HEK293 (cell line): ENCODE data around the gene NPPA.
"Not testable (repeated sequence)": the region's sequence is repeated elsewhere in the genome, so short reads cannot be mapped to it uniquely, and the experiment has no call there.

Experiments
- CTCF ChIA-PET: fragments of 350-600 bp; formaldehyde crosslinking; extraction: SDS; loops from one replicate; lab custom pipeline; 2021; ENCODE audit warnings: antibody characterized with exemption; lab: Yijun Ruan, JAX
- POLR2A ChIA-PET: fragments of 300-600 bp; formaldehyde crosslinking; extraction: SDS; loops from one replicate; lab custom pipeline; 2020; ENCODE audit warnings: antibody characterized with exemption, inconsistent platforms; lab: Yijun Ruan, JAX
- H3K27ac ChIP-seq: fragments of 200-500 bp; sonication (Bioruptor generic); 2 replicates; pipeline ENCODE4 v1.5.1; 2014; ENCODE audit warnings: low read depth, low read length, control low read depth, inconsistent platforms; ENCODE audit errors: extremely low read depth
- H3K36me3 ChIP-seq, 2 experiments: fragments of 200-500 bp in 1 of 2; sonication (Bioruptor generic) in 1 of 2; 1 replicate in 1 of 2; 2 replicates in 1 of 2; pipeline ENCODE4 v1.5.1; 2014 to 2017; ENCODE audit warnings: inconsistent platforms in 2 of 2, low read length in 2 of 2; ENCODE audit not compliant: control insufficient read depth in 2 of 2, insufficient read depth in 1 of 2
- H3K4me1 ChIP-seq: fragments of 200-500 bp; sonication (Bioruptor generic); 2 replicates; pipeline ENCODE4 v1.5.1; 2014; ENCODE audit warnings: mild to moderate bottlenecking, low read length, inconsistent platforms; ENCODE audit not compliant: control insufficient read depth, insufficient read depth
- H3K4me3 ChIP-seq: 2 replicates; pipeline ENCODE4 v1.5.1; 2011; ENCODE audit warnings: low read depth, mild to moderate bottlenecking, control low read depth, low read length, moderate library complexity
- H3K9me3 ChIP-seq: fragments of 200-500 bp; sonication (Bioruptor generic); 2 replicates; pipeline ENCODE4 v1.5.1; 2014; ENCODE audit warnings: low read depth, low read length, inconsistent platforms; ENCODE audit not compliant: control insufficient read depth, insufficient read depth
- EGR2 ChIP-seq: fragments of 450-650 bp; formaldehyde crosslinking; IDR thresholded peaks from 2 replicates; pipeline ENCODE4 v1.5.1; 2016; ENCODE audit warnings: low read depth, missing biosample characterization, missing genetic modification characterization
- GLIS1 ChIP-seq: fragments of 450-650 bp; formaldehyde crosslinking; IDR thresholded peaks from 2 replicates; pipeline ENCODE4 v1.5.1; 2016; ENCODE audit warnings: missing biosample characterization, missing genetic modification characterization
- MZF1 ChIP-seq: fragments of 450-650 bp; formaldehyde crosslinking; IDR thresholded peaks from 2 replicates; pipeline ENCODE4 v1.5.1; 2017; ENCODE audit warnings: missing biosample characterization, missing genetic modification characterization, borderline replicate concordance
- SCRT1 ChIP-seq: fragments of 450-650 bp; formaldehyde crosslinking; IDR thresholded peaks from 2 replicates; pipeline ENCODE4 v1.5.1; 2016; ENCODE audit warnings: missing biosample characterization, missing genetic modification characterization, borderline replicate concordance
- SCRT2 ChIP-seq: fragments of 450-650 bp; formaldehyde crosslinking; IDR thresholded peaks from 2 replicates; pipeline ENCODE4 v1.5.1; 2016; ENCODE audit warnings: missing biosample characterization, missing genetic modification characterization
- ZFHX2 ChIP-seq: fragments of 450-650 bp; formaldehyde crosslinking; conservative IDR thresholded peaks from 2 replicates; pipeline ENCODE4 v1.5.1; 2016; ENCODE audit warnings: missing biosample characterization, missing genetic modification characterization
- ZNF121 ChIP-seq: fragments of 450-650 bp; formaldehyde crosslinking; IDR thresholded peaks from 2 replicates; pipeline ENCODE4 v1.5.1; 2016; ENCODE audit warnings: missing biosample characterization, missing genetic modification characterization
- ZNF341 ChIP-seq: fragments of 450-650 bp; formaldehyde crosslinking; IDR thresholded peaks from 2 replicates; pipeline ENCODE4; 2016; ENCODE audit warnings: low read depth, missing biosample characterization, missing genetic modification characterization
- ZNF658 ChIP-seq: fragments of 450-650 bp; formaldehyde crosslinking; IDR thresholded peaks from 2 replicates; pipeline ENCODE4; 2016; ENCODE audit warnings: missing biosample characterization, missing genetic modification characterization
- ZNF76 ChIP-seq: fragments of 450-650 bp; formaldehyde crosslinking; IDR thresholded peaks from 2 replicates; pipeline ENCODE4; 2016; ENCODE audit warnings: low read depth, missing biosample characterization, missing genetic modification characterization, borderline replicate concordance
- TF ChIP-seq, protein P1 (sequence below): sonication (generic); formaldehyde crosslinking; IDR thresholded peaks from 2 replicates; pipeline ENCODE4 v1.8.1; 2022; ENCODE audit warnings: mild to moderate bottlenecking, moderate library complexity, missing genetic modification reagents
- TF ChIP-seq, protein P2 (sequence below): fragments of 450-650 bp; formaldehyde crosslinking; IDR thresholded peaks from 2 replicates; pipeline ENCODE4 v1.5.1; 2017; ENCODE audit warnings: missing biosample characterization, missing genetic modification characterization
- TF ChIP-seq, protein P3 (sequence below): fragments of 450-650 bp; formaldehyde crosslinking; IDR thresholded peaks from 2 replicates; pipeline ENCODE4 v1.5.1; 2017; ENCODE audit warnings: missing biosample characterization, mild to moderate bottlenecking, missing genetic modification characterization, moderate library complexity
- TF ChIP-seq, protein P4 (sequence below): fragments of 450-650 bp; formaldehyde crosslinking; IDR thresholded peaks from 2 replicates; pipeline ENCODE4 v1.5.1; 2016; ENCODE audit warnings: missing biosample characterization, missing genetic modification characterization

Gene NPPA

DNA sequence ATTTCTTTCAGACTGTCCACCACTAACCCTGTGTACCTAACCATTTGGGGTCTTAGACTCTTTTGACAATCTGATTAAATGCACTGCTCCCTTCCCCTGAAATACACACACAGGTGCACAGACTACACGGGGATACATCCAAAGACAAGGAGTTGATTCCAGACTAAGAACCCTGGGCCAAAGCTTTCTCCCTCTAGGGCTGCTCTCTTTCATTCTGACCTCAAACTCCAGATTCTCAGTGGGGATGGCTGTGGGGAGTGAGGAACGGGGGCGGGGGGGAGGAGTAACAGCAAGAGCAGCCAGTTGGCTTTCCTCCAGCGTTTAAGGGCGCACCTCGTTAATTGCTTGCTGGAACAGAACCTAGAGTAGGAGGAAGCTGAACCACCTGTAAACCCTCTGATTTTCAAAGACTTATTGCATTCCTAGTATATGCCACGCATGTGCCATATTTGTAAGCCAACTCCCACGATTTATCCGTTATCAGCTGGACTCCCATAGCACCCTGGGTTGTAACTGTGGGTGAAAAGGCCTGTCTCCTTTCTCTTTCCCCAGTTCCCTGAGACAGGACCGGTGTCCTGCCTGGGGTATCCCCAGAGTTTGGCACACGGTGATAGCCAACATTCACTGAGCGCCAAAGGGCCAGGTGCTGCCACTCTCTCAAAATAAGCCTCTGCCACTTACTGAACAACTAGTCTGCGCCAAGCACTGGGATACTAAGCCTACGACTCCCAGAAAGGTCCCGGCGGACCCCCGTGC, 42.7 kb downstream of the NPPA start:
- no peaks in the 10 kb centered on the region for H3K9me3 ChIP-seq
- peaks cover 0 to 56% of the 10 kb centered on the region in 2 experiments; a peak in 2 of 3 replicates for H3K36me3 ChIP-seq
- peaks cover 4% of the 10 kb centered on the region for H3K4me1 ChIP-seq
- 0 out of 2 replicates have a peak, but pooled peaks have one; percentile 5 for TF ChIP-seq GLIS1
- no peak for TF ChIP-seq ZNF658
- peak; percentile 88 for TF ChIP-seq EGR2
- TF ChIP-seq SCRT2: peak; percentile 90
- 0 out of 2 replicates have a peak, but pooled peaks have one; percentile 24 for TF ChIP-seq MZF1 (tag by site-specific recombination)
- TF ChIP-seq SCRT1 (tag by site-specific recombination): 0 out of 2 replicates have a peak, but pooled peaks have one; percentile 48
- TF ChIP-seq, protein P1, sequence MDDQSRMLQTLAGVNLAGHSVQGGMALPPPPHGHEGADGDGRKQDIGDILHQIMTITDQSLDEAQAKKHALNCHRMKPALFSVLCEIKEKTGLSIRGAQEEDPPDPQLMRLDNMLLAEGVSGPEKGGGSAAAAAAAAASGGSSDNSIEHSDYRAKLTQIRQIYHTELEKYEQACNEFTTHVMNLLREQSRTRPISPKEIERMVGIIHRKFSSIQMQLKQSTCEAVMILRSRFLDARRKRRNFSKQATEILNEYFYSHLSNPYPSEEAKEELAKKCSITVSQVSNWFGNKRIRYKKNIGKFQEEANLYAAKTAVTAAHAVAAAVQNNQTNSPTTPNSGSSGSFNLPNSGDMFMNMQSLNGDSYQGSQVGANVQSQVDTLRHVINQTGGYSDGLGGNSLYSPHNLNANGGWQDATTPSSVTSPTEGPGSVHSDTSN: 0 out of 2 replicates have a peak, but pooled peaks have one; percentile 28
- TF ChIP-seq ZFHX2: peak; percentile 91
- 0 out of 2 replicates have a peak, but pooled peaks have one; percentile 16 for TF ChIP-seq ZNF76
- TF ChIP-seq, protein P2, sequence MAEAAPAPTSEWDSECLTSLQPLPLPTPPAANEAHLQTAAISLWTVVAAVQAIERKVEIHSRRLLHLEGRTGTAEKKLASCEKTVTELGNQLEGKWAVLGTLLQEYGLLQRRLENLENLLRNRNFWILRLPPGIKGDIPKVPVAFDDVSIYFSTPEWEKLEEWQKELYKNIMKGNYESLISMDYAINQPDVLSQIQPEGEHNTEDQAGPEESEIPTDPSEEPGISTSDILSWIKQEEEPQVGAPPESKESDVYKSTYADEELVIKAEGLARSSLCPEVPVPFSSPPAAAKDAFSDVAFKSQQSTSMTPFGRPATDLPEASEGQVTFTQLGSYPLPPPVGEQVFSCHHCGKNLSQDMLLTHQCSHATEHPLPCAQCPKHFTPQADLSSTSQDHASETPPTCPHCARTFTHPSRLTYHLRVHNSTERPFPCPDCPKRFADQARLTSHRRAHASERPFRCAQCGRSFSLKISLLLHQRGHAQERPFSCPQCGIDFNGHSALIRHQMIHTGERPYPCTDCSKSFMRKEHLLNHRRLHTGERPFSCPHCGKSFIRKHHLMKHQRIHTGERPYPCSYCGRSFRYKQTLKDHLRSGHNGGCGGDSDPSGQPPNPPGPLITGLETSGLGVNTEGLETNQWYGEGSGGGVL (tag by site-specific recombination): no peak
- TF ChIP-seq, protein P3, sequence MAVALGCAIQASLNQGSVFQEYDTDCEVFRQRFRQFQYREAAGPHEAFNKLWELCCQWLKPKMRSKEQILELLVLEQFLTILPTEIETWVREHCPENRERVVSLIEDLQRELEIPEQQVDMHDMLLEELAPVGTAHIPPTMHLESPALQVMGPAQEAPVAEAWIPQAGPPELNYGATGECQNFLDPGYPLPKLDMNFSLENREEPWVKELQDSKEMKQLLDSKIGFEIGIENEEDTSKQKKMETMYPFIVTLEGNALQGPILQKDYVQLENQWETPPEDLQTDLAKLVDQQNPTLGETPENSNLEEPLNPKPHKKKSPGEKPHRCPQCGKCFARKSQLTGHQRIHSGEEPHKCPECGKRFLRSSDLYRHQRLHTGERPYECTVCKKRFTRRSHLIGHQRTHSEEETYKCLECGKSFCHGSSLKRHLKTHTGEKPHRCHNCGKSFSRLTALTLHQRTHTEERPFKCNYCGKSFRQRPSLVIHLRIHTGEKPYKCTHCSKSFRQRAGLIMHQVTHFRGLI: no peak
- TF ChIP-seq, protein P4, sequence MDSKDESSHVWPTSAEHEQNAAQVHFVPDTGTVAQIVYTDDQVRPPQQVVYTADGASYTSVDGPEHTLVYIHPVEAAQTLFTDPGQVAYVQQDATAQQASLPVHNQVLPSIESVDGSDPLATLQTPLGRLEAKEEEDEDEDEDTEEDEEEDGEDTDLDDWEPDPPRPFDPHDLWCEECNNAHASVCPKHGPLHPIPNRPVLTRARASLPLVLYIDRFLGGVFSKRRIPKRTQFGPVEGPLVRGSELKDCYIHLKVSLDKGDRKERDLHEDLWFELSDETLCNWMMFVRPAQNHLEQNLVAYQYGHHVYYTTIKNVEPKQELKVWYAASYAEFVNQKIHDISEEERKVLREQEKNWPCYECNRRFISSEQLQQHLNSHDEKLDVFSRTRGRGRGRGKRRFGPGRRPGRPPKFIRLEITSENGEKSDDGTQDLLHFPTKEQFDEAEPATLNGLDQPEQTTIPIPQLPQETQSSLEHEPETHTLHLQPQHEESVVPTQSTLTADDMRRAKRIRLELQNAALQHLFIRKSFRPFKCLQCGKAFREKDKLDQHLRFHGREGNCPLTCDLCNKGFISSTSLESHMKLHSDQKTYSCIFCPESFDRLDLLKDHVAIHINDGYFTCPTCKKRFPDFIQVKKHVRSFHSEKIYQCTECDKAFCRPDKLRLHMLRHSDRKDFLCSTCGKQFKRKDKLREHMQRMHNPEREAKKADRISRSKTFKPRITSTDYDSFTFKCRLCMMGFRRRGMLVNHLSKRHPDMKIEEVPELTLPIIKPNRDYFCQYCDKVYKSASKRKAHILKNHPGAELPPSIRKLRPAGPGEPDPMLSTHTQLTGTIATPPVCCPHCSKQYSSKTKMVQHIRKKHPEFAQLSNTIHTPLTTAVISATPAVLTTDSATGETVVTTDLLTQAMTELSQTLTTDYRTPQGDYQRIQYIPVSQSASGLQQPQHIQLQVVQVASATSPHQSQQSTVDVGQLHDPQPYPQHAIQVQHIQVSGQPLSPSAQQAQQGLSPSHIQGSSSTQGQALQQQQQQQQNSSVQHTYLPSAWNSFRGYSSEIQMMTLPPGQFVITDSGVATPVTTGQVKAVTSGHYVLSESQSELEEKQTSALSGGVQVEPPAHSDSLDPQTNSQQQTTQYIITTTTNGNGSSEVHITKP (tag by site-specific recombination): peak; percentile 36; the same call in 1 of the 2 replicates
- peak; percentile 97 for TF ChIP-seq ZNF341 (tag by site-specific recombination)
- CTCF ChIA-PET: interaction anchor here (0.6 to 0.8 kb wide), 3 partner anchors 17 to 172 kb away, joined by 3 to 4 read pairs (median 3); no protein-coding TSS in a partner anchor
- peak overlapping the region; percentile 42; the same call in 1 of the 2 replicates for H3K27ac ChIP-seq
- H3K4me3 ChIP-seq: peak overlapping the region; percentile 97
- POLR2A ChIA-PET: interaction anchor here (0.7 to 2.0 kb wide), 3 partner anchors 62 to 214 kb away, joined by 3 to 5 read pairs (median 4); partner anchors contain the start of genes MFN2 and MIIP

DNA sequence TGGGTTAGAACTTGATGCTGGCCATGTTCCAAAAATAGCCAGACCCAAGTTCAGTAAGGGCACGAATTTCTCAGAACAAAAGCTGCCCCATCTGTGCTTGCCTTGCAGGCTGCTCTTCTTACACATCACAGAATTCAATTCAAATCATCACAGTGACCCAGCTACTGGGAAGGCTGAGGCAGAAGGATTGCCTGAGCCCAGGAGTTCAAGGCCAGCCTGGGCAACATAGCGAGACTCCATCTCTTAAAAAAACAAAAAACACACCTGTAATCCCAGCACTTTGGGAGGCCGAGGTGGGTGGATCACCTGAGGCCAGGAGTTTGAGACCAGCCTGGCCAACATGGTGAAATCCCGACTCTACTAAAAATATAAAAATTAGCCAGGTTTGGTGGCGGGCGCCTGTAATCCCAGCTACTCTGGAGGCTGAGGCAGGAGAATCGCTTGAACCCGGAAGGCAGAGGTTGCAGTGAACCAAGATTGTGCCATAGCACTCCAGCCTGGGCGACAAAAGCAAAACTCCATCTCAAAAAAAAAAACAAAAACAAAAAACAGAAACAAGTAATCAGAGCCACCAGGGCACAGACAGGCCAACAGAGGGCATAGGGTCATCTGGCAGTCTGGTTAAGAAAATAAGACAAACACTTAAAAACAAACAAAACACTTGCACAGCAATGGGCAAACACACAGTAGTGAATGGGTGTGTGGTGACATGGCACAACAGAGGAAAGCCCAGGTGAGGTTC, 43.5 kb downstream of the NPPA start:
- POLR2A ChIA-PET: interaction anchor here (0.7 to 2.0 kb wide), 9 partner anchors 10 to 176 kb away, joined by 4 to 11 read pairs (median 5); partner anchors contain the start of genes AGTRAP and MFN2
- TF ChIP-seq ZNF121 (tag by site-specific recombination): peak; percentile 78
- TF ChIP-seq, all 188 proteins: peak for 1; not testable (repeated sequence) for 187
- not testable (repeated sequence) for H3K27ac ChIP-seq, H3K4me1 ChIP-seq, H3K9me3 ChIP-seq, H3K4me3 ChIP-seq
- CTCF ChIA-PET: interaction anchor here (0.6 to 1.1 kb wide), 6 partner anchors 17 to 276 kb away, joined by 3 to 8 read pairs (median 3); no protein-coding TSS in a partner anchor
- peaks cover 0 to 56% of the 10 kb centered on the region in 2 experiments; a peak in 2 of 3 replicates for H3K36me3 ChIP-seq
